GM21528 (cell line): ENCODE results near the gene NBAS.

Experiments used
- ATAC-seq: cut with Tn5 transposase; IDR thresholded peaks from one replicate; pipeline ENCODE4 v1.9.1; 2021; ENCODE audit warnings: mild to moderate bottlenecking, moderate library complexity; ENCODE audit not compliant: unreplicated experiment, low FRiP score

NBAS gene

GRCh38 chr2:15155959-15156574, 405.1 kb downstream of the NBAS start:
- ATAC-seq, result no peak

DNA sequence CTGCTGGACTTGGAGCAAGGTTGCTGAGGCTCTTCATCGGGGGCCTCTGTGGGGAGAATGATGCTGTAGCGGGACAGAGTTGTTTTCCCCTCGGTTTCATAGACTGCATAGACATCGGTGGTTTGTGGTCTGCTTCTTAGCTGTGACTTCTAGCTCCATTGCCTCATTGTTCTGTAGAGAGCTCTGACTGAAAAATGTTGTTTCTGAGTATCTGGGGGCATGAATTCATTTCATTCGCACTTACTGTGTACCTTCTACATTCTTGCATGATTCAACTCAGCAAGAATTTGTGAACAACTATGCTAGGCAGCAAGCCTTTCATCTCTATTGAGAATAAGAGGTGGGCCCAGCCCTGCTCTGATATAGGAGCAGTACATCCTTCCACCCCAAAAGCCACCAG, 406.8 kb downstream of the NBAS start:
- no peak for ATAC-seq

- no peak for ATAC-seq
Measured at GRCh38 chr2:15152382-15152781, 408.8 kb downstream of the NBAS start.

GRCh38 chr2:15149063-15149462, 412.1 kb downstream of the NBAS start:
- ATAC-seq, result no peak

- ATAC-seq, result no peak
Measured at GRCh38 chr2:15147591-15147990, 413.5 kb downstream of the NBAS start.

DNA sequence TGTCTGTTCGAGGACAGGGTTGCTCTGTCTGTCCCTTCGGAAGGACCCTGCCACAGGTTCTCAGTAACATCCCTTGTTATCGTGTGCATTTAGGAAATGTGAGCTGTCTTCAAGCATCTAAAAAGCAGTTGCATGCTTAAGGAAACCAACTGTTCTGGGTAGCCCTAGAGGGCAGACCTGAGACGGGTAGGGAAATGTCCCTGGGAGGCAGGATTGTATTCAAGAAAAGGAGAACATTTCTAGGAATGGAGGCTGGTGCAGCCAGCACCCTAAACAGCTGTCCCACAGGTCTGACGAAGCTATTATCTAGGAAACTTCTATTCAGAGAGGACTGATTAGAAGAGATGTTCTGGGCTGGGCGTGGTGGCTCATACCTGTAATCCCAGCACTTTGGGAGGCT, 414.2 kb downstream of the NBAS start:
- no peak for ATAC-seq

- ATAC-seq, result no peak
Measured at GRCh38 chr2:15145919-15146318, 415.2 kb downstream of the NBAS start.

DNA sequence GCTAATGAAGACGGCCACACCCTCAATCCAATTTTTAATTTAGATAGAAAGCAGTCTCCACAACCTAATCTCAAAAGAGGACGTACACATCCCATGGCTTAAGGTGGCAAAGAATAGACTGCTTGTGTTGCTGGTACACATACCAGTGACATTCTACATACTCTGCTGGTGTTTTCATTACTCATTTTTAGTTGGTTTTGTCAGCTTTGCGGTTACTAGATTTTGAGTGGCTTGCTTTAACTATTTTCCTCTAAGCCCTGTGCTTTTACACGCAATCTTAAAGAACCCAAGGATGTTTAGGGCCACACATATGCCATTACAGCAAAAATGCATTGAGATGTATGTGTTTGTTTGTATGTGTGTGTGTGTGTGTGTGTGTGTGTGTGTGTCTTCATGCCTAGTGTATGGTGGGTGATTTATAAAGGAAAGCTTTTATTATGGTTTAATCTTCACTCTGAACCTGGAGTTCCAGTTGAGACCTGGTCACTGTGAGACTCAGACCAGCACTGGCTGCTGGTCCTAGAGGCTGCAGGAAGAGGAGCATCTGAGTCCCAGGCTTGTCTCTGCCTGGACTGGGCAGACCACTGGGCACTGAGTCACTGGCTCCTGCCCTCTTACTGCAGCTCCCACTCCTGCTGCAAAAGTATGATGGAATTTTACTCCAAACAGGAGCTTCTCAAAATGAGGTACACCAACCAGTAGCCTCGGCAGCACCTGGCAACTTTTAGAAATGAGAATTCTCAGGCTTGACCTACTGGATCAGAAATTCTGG, 415.9 kb downstream of the NBAS start:
- no peak for ATAC-seq

GRCh38 chr2:15142069-15142689, 419.0 kb downstream of the NBAS start:
- ATAC-seq, result peak; percentile 100

DNA sequence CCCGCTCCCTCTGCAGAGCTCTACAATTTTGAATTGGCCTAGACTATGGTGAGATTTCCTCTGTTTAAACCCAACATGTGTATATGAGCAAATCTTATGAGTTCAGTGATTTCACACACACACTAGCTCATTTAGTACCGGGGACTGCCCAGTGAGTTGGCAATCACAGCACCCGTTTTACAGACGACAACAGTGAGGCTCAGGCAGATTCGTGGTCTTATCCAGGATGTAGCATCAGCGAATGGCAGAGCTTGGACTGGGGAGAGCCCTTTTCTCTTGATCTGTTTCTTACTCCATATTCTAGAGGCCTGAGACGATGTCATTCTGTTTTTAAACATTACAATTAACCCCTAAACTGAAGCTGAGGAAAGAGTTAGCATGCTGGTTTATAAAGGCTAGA, 419.9 kb downstream of the NBAS start:
- ATAC-seq, result no peak

- ATAC-seq, result no peak
Measured at GRCh38 chr2:15136639-15137038, 424.5 kb downstream of the NBAS start.

GRCh38 chr2:15134957-15135356, 426.2 kb downstream of the NBAS start:
- ATAC-seq, result no peak

DNA sequence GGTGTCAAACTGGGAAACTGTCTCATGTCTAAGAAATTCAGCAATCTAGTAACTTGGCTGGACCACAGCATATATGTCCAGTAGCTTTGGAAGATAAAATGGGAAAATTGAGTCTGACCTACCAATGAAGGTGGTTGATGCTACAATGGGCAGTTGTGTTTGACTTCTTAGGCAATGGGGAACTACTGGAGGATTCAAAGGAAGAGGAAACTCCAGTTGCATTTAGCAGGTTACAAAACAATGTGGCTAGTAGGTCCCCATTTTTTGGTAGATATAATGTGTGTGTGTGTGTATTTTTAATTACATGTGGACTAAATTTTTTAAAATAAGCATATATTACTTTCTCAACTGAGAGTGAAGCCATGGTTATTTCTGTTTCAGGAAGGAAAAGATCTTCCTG, 427.7 kb downstream of the NBAS start:
- no peak for ATAC-seq

DNA sequence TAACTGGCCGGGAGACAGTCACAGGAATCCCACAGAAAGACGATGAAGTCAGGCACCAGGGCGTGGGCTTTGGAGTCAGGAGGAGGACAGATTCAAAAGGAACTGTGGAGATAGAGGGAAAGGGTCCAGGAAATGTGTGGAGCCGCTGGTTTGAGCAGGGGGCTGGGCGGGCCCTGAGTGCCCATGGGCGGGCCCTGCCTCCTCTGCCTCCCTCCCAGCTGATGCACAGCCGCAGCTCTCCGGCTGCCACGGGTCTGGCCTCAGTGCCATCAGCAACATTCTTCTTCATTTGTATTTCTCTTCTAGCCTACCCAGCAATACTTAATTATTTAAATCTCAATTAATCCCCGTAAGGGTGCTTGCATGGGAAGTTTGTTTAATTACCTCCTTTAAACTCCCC, 432.3 kb downstream of the NBAS start:
- ATAC-seq, result no peak

DNA sequence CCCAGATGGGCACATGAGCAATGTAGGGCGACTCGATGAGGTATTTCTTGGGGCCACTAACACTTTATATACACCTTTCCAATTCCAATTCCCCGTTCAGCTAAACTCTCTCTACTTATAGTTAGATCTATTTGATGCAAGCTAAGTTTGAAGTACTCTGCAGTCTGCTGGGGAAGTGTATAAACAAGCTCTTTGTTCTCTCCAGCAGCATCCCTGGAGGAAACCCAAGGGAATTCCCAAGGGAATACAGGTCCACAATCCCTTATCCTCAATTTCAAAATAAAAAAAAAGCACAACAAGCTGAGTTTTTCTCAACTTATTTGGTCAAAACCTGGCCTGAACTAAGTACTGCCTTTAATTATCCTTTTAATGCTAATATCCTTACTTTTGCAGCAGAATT, 433.3 kb downstream of the NBAS start:
- no peak for ATAC-seq

DNA sequence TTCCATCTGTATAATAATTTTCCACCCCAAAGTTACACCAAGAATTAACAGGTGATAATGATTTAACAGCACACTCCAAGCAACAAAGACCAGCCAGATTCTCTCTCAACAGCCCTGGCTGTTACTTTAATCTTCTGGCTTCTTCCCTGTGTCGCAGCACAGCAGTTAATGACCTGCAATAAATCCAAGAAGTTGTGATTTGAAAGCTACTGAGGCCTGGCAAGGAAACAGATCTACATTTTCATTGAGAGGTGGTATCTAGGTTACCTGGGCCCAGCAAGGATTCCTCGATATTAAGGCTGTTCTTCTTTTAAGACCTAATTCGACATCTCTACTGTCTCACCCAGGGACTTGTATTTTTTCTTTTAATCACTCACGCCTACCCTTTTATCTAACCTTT, 433.8 kb downstream of the NBAS start:
- no peak for ATAC-seq

GRCh38 chr2:15126373-15126772, 434.8 kb downstream of the NBAS start:
- no peak for ATAC-seq

GRCh38 chr2:15122915-15123314, 438.2 kb downstream of the NBAS start:
- no peak for ATAC-seq

DNA sequence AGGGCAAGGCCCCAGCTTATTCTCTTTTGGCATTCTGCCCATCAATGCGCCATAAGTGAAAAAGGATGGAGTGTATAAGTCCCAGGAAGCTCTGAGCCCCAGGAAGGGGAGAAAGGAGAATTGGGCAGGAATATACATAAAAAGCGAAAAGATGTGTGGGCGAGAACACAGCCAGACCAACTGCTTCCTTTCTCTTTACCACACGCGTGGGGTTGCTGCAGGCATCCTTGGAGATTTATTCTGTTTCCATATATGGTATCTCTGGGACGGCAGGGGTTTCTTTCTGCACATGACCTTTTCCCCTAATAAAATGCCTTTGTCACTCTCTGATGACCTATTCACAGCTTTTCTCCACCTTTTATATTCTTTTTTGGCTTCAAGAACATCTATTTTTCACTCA, 440.5 kb downstream of the NBAS start:
- ATAC-seq, result no peak

DNA sequence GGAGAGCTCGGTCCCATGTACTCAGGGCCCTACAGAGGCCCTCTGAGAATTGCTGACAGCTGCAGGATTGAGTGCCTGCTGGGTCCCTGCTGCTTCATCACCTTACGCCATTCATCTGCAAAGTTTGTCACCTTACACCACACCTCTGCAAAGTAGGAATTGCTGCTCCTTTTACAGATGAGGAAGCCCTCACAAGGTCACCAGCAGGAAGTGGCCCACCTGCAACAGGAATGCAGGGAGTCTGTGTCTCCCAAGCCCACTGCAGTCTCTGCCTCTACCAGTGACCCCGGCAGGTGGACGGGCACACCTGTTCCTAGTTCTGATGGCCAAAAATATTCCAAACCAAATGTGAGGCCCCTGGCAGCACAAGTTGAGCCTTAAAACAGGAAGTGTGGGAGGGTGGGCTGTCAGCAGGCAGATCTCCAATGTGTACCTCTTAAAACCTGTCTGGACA, 441.4 kb downstream of the NBAS start:
- no peak for ATAC-seq

GRCh38 chr2:15117409-15118050, 443.6 kb downstream of the NBAS start:
- ATAC-seq, result no peak
